Measurements from ENCODE around the gene IRF2.
"Not testable (repeated sequence)": the region's sequence is repeated elsewhere in the genome, so short reads cannot be mapped to it uniquely, and the experiment has no call there.

IRF2 gene

DNA sequence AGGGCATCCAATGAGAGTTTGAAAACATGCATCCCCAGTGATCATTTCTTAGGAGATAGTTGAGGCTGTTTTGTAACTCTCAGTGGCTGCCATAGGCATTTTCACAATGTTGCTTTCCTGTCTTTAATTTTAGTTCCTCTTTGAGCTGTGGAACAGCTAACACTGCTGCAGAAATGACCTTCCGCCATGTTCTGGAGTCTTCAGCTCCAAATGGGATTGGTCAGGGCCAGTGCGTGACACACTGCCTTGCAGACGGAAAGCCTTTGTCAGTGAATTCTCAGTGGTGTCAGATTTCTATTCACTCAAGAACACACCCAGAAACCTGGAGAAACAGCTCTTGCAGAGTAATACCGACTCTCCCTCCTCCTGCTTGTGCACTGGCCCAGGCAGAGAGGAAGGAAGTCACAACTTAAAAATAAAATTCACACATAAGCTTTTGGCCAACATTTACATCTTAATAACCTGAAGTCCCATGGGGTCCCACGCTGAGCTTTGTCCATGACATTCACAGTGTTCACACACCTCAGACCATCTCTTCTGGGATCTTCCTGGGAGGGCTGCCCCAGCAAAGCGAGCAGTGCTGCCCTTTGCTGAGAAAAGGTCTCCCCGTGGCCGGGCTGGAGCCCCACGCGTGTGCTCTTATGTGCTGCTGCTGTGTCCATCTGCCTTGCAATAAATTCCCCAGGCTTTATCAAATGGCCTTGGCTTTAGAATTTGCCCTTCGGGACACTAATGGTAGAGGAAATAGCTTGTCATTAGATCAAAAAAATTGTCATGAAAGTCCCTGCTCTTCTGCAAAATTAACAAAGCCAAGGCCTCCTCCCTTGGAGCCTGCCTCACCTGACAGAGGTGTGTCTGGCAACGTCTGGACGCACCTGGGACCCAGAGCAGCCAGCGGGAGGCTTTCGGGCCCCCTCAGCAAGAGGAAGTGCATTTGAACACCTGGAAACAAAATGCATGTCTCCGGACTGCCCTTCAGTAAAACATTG lies 126.8 kb downstream of the IRF2 start:
- H3K36me3 ChIP-seq (replicated peaks): no peaks in the 10 kb centered on the region
- in situ Hi-C loops (cut with HindIII; ENCODE audit: low pct_ligation_motif_present, low sequenced_read_pairs): no loop called here
- TF ChIP-seq, protein P1, sequence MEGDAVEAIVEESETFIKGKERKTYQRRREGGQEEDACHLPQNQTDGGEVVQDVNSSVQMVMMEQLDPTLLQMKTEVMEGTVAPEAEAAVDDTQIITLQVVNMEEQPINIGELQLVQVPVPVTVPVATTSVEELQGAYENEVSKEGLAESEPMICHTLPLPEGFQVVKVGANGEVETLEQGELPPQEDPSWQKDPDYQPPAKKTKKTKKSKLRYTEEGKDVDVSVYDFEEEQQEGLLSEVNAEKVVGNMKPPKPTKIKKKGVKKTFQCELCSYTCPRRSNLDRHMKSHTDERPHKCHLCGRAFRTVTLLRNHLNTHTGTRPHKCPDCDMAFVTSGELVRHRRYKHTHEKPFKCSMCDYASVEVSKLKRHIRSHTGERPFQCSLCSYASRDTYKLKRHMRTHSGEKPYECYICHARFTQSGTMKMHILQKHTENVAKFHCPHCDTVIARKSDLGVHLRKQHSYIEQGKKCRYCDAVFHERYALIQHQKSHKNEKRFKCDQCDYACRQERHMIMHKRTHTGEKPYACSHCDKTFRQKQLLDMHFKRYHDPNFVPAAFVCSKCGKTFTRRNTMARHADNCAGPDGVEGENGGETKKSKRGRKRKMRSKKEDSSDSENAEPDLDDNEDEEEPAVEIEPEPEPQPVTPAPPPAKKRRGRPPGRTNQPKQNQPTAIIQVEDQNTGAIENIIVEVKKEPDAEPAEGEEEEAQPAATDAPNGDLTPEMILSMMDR (IDR thresholded peaks at IDR 0.05; ENCODE audit: low read depth, low read length, missing control alignments): no peak
- no peaks in the 10 kb centered on the region for H3K27me3 ChIP-seq (replicated peaks)
- no peak overlapping the region for H3K4me3 ChIP-seq (ENCODE audit: low read depth, low read length)
- H3K27ac ChIP-seq: no peak overlapping the region
- peak; percentile 53 for DNase-seq

DNA sequence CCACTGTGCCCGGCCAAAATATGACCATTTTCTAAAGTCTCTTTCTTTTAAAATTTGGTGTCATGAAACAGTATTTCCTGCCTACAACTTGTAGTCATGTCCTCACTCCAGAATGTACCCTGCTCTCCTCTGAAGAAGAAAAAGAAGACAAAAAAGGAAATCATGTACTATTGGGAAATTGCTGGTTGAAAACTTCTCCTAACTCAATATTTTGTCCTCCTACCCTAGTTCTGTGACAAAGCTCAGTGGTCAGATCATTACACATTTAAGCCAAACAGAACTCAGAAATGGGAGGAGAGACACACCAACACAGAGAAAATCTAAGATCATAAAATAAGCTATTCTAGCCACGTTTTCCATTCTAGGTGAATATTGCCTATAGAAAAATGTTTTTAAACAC lies 127.7 kb downstream of the IRF2 start:
- no peaks in the 10 kb centered on the region for H3K36me3 ChIP-seq (replicated peaks)
- in situ Hi-C loops (cut with HindIII; ENCODE audit: low pct_ligation_motif_present, low sequenced_read_pairs): no loop called here
- no peak for DNase-seq
- no peaks in the 10 kb centered on the region for H3K27me3 ChIP-seq (replicated peaks)
- TF ChIP-seq, protein P1 (IDR thresholded peaks at IDR 0.05; ENCODE audit: low read depth, low read length, missing control alignments): no peak
- no peak overlapping the region for H3K27ac ChIP-seq
- no peak overlapping the region for H3K4me3 ChIP-seq (ENCODE audit: low read depth, low read length)

DNA sequence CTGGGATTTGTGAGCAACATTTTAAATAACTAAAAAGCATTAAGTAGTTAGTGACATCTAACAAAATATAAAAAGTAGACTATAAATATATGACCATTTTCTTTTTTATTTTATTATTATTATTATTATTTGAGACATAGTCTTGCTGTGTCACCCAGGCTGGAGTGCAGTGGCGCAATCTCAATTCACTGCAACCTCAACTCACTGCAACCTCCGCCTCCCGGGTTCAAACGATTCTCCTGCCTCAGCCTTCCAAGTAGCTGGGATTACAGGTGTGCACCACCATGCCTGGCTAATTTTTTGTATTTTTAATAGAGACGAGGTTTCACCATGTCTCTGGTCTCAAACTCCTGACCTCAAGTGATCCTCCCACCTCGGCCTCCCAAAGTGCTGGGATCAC lies 128.1 kb downstream of the IRF2 start:
- H3K27ac ChIP-seq; in situ Hi-C loops (cut with HindIII; ENCODE audit: low pct_ligation_motif_present, low sequenced_read_pairs); H3K27me3 ChIP-seq (replicated peaks); H3K36me3 ChIP-seq (replicated peaks); DNase-seq; H3K4me3 ChIP-seq (ENCODE audit: low read depth, low read length): not testable (repeated sequence)

DNA sequence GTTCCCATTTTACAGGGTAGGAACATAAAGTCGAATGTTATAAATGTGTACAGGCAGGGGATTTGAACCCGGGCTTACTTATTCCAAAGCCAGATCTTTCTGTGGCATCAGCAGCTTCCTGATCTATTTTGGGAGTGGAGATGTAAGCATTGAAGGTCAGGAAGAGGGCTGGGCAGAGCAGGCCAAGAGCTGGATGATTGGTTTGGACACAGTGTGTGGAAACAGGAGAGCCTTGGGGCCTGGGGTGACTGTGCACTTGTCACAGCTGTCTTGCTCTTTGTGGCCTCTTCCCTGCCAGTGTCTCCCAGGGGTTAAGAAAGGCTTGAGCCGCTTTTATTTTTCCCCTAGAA lies 128.8 kb downstream of the IRF2 start:
- TF ChIP-seq, protein P1 (IDR thresholded peaks at IDR 0.05; ENCODE audit: low read depth, low read length, missing control alignments): no peak
- Histone ChIP-seq H3K27ac (no peak overlapping the region), H3K36me3 (replicated peaks) (no peaks in the 10 kb centered on the region), H3K4me3 (ENCODE audit: low read depth, low read length) (no peak overlapping the region), H3K27me3 (replicated peaks) (no peaks in the 10 kb centered on the region)
- in situ Hi-C loops (cut with HindIII; ENCODE audit: low pct_ligation_motif_present, low sequenced_read_pairs): no loop called here
- no peak for DNase-seq

DNA sequence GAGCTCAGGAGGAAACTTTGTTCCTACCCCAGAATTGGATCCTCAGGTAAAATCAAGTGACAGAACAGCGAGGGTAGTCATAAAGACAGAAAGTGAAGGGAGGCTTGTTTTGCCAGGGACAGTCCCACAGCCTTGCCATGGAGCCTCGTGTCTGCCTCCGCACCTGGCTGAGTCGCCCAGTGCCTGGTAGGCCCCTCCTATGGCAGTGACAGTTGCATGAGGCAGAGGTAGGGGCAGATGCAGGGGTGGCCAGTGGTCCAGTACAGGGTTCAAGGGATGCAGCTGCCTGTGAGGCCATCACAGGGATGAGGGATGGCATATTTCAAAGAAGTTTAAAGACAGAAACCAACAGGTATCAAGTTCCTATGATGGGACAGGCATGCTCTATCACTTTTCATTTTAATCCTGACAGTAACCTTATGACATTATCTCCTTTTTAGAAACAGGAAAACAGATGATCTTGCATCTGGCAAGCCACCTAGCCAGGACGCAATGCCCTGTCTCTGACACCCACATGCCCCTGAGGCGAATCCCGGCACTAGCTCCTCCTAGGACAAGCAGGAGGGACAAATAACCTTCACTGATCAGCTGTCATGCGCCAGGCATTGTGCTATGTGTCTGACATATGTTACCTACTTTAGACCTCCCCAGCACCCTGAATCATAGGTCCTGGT lies 129.3 kb downstream of the IRF2 start:
- in situ Hi-C loops (cut with HindIII; ENCODE audit: low pct_ligation_motif_present, low sequenced_read_pairs): no loop called here
- TF ChIP-seq, protein P1 (IDR thresholded peaks at IDR 0.05; ENCODE audit: low read depth, low read length, missing control alignments): no peak

DNA sequence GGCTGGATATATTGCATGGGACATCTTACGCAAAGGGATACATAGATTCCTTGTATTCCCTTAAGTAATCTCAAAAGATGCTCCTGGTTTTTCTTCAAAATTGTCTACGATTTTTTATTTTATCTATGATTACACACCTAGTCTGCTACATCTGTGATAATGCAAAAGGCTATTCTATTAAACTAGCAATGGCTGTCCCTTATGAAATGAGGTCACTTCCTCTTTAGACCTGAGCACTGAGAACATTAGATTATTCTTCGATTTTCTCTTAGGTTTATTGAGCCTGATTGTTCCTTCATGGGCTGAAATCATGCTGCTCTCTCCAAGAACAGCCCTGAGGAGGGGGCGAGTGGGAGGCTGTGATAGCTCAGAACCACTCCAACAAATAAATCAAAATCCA lies 129.9 kb downstream of the IRF2 start:
- no peaks in the 10 kb centered on the region for H3K36me3 ChIP-seq (replicated peaks)
- in situ Hi-C loops (cut with HindIII; ENCODE audit: low pct_ligation_motif_present, low sequenced_read_pairs): no loop called here
- no peak overlapping the region for H3K4me3 ChIP-seq (ENCODE audit: low read depth, low read length)
- no peak for DNase-seq
- H3K27ac ChIP-seq: no peak overlapping the region
- TF ChIP-seq, protein P1 (IDR thresholded peaks at IDR 0.05; ENCODE audit: low read depth, low read length, missing control alignments): no peak
- no peaks in the 10 kb centered on the region for H3K27me3 ChIP-seq (replicated peaks)

More for the DNA sequence above, 129.3 kb downstream of the IRF2 start:
- Histone ChIP-seq H3K27ac (no peak overlapping the region), H3K27me3 (replicated peaks) (no peaks in the 10 kb centered on the region), H3K4me3 (ENCODE audit: low read depth, low read length) (no peak overlapping the region), H3K36me3 (replicated peaks) (no peaks in the 10 kb centered on the region)
- no peak for DNase-seq
